Hematopoietic multipotent progenitor cell treated with erythropoietin and hydrocortisone succinate and interleukin-3 and kit ligand, for 8 days (in vitro differentiated cells): ENCODE measurements around the gene CCND1.

Source experiments
- DNase-seq: peaks from one replicate; pipeline ENCODE4 v3.0.0-alpha.2; 2015

Gene CCND1

GRCh38 chr11:69640995-69641581 is at the start of gene CCND1:
CCND1 (plus strand) TSS chr11:69641156; CDS start chr11:69641314, 158 bp downstream.
- peak; percentile 76 for DNase-seq

GRCh38 chr11:69592986-69593650 is 47.8 kb upstream of the CCND1 start:
- no peak for DNase-seq

- no peak for DNase-seq
Observed at GRCh38 chr11:69593851-69594250, 47.1 kb upstream of the CCND1 start.

GRCh38 chr11:69594481-69594880 is 46.5 kb upstream of the CCND1 start:
- DNase-seq, result no peak

- DNase-seq, result no peak
Observed at GRCh38 chr11:69595805-69596665, 44.9 kb upstream of the CCND1 start.

- DNase-seq, result peak; percentile 42
Observed at GRCh38 chr11:69598147-69598546, 42.8 kb upstream of the CCND1 start.

- no peak for DNase-seq
Observed at GRCh38 chr11:69599502-69599901, 41.5 kb upstream of the CCND1 start.

- no peak for DNase-seq
Observed at GRCh38 chr11:69600001-69600400, 41.0 kb upstream of the CCND1 start.

- no peak for DNase-seq
Observed at GRCh38 chr11:69601011-69601975, 39.7 kb upstream of the CCND1 start.

GRCh38 chr11:69603111-69603836 is 37.7 kb upstream of the CCND1 start:
- no peak for DNase-seq

- no peak for DNase-seq
Observed at GRCh38 chr11:69604055-69604454, 36.9 kb upstream of the CCND1 start.

GRCh38 chr11:69605737-69606526 is 35.0 kb upstream of the CCND1 start:
- DNase-seq, result no peak

- no peak for DNase-seq
Observed at GRCh38 chr11:69609351-69609750, 31.6 kb upstream of the CCND1 start.

- no peak for DNase-seq
Observed at GRCh38 chr11:69611548-69612526, 29.1 kb upstream of the CCND1 start.

- DNase-seq, result no peak
Observed at GRCh38 chr11:69613594-69613993, 27.4 kb upstream of the CCND1 start.

- no peak for DNase-seq
Observed at GRCh38 chr11:69614085-69614484, 26.9 kb upstream of the CCND1 start.

- no peak for DNase-seq
Observed at GRCh38 chr11:69615545-69616278, 25.2 kb upstream of the CCND1 start.

- DNase-seq, result no peak
Observed at GRCh38 chr11:69617220-69617619, 23.7 kb upstream of the CCND1 start.

- DNase-seq, result no peak
Observed at GRCh38 chr11:69617682-69618081, 23.3 kb upstream of the CCND1 start.
